H9 (cell line): Measurements from ENCODE around the gene ZDHHC12. TPM values are rescaled to one million over a fixed set of nuclear protein-coding genes. Genes with fewer than 3 reads are reported as not detected.

ENCODE experiments used
- DNase-seq: peaks from one replicate; pipeline ENCODE4 v3.0.0-alpha.2; 2017
- H2AFZ ChIP-seq: one replicate; pipeline ENCODE4 v1.6.1; 2013; ENCODE audit warnings: mild to moderate bottlenecking, low read length, control low read depth, moderate library complexity
- H2AK5ac ChIP-seq: 2 replicates; pipeline ENCODE4 v1.6.1; 2013; ENCODE audit warnings: low read length, control low read depth, mixed read lengths; ENCODE audit not compliant: insufficient read length
- H2BK120ac ChIP-seq: one replicate; pipeline ENCODE4 v1.6.1; 2013; ENCODE audit warnings: low read depth, mild to moderate bottlenecking, low read length, control low read depth, inconsistent platforms; ENCODE audit not compliant: poor library complexity, severe bottlenecking
- H2BK12ac ChIP-seq: 2 replicates; pipeline ENCODE4 v1.6.1; 2013; ENCODE audit warnings: low read length, control low read depth, mixed read lengths, low read depth; ENCODE audit not compliant: insufficient read length
- H2BK15ac ChIP-seq: 2 replicates; pipeline ENCODE4 v1.6.1; 2013; ENCODE audit warnings: low read depth, low read length, control low read depth
- H2BK20ac ChIP-seq: one replicate; pipeline ENCODE4 v1.6.1; 2013; ENCODE audit warnings: low read depth, mild to moderate bottlenecking, low read length, control low read depth, inconsistent platforms; ENCODE audit not compliant: poor library complexity, severe bottlenecking
- H2BK5ac ChIP-seq: 2 replicates; pipeline ENCODE4 v1.6.1; 2013; ENCODE audit warnings: low read length, control low read depth, mixed read lengths; ENCODE audit not compliant: insufficient read length
- H3K14ac ChIP-seq: 2 replicates; pipeline ENCODE4 v1.6.1; 2013; ENCODE audit warnings: low read length, control low read depth; ENCODE audit not compliant: insufficient read depth
- H3K18ac ChIP-seq: 2 replicates; pipeline ENCODE4 v1.6.1; 2013; ENCODE audit warnings: low read depth, mild to moderate bottlenecking, mixed read lengths, low read length, control low read depth; ENCODE audit not compliant: insufficient read length
- H3K23ac ChIP-seq: 2 replicates; pipeline ENCODE4 v1.6.1; 2013; ENCODE audit warnings: low read length, control low read depth, mixed read lengths, low read depth; ENCODE audit not compliant: insufficient read length
- H3K23me2 ChIP-seq: 2 replicates; pipeline ENCODE4 v1.6.1; 2013; ENCODE audit warnings: low read depth, mild to moderate bottlenecking, mixed read lengths, low read length, control low read depth; ENCODE audit not compliant: insufficient read length, poor library complexity, severe bottlenecking
- H3K27ac ChIP-seq: 2 replicates; pipeline ENCODE4 v1.5.1; 2013; ENCODE audit warnings: low read length, control low read depth, mixed read lengths, low read depth; ENCODE audit not compliant: insufficient read length
- H3K27me3 ChIP-seq: 2 replicates; pipeline ENCODE4 v1.6.1; 2013; ENCODE audit warnings: low read length, control low read depth, inconsistent platforms; ENCODE audit not compliant: insufficient read depth
- H3K4ac ChIP-seq: 2 replicates; pipeline ENCODE4 v1.6.1; 2013; ENCODE audit warnings: low read depth, mild to moderate bottlenecking, control low read depth, inconsistent platforms, low read length, moderate library complexity
- H3K4me1 ChIP-seq: 2 replicates; pipeline ENCODE4 v1.6.1; 2013; ENCODE audit warnings: low read length, control low read depth, inconsistent platforms; ENCODE audit not compliant: insufficient read depth
- H3K4me2 ChIP-seq: 2 replicates; pipeline ENCODE4 v1.6.1; 2013; ENCODE audit warnings: low read length, control low read depth, mixed read lengths; ENCODE audit not compliant: insufficient read length, insufficient read depth
- H3K56ac ChIP-seq: 2 replicates; pipeline ENCODE4 v1.6.1; 2013; ENCODE audit warnings: low read depth, mild to moderate bottlenecking, mixed read lengths, low read length, control low read depth; ENCODE audit not compliant: insufficient read length
- H3K79me1 ChIP-seq: 2 replicates; pipeline ENCODE4 v1.6.1; 2013; ENCODE audit warnings: low read depth, mild to moderate bottlenecking, moderate library complexity, low read length, control low read depth, inconsistent platforms; ENCODE audit not compliant: insufficient read depth, poor library complexity, severe bottlenecking
- H3K79me2 ChIP-seq: 2 replicates; pipeline ENCODE4 v1.6.1; 2013; ENCODE audit warnings: low read length, control low read depth, inconsistent platforms; ENCODE audit not compliant: insufficient read depth
- H3K9ac ChIP-seq: 2 replicates; pipeline ENCODE4 v1.6.1; 2013; ENCODE audit warnings: low read length, control low read depth, mixed read lengths; ENCODE audit not compliant: insufficient read length; ENCODE audit errors: extremely low read depth
- H3K9me3 ChIP-seq: one replicate; pipeline ENCODE4 v1.6.1; 2013; ENCODE audit warnings: low read depth, low read length, inconsistent platforms; ENCODE audit not compliant: control insufficient read depth
- H3T11ph ChIP-seq: one replicate; pipeline ENCODE4 v1.6.1; 2013; ENCODE audit warnings: mild to moderate bottlenecking, low read length, control low read depth, inconsistent platforms
- H4K20me1 ChIP-seq: one replicate; pipeline ENCODE4 v1.6.1; 2013; ENCODE audit not compliant: control insufficient read depth, insufficient read length, insufficient read depth
- H4K5ac ChIP-seq: 2 replicates; pipeline ENCODE4 v1.6.1; 2013; ENCODE audit warnings: low read depth, mild to moderate bottlenecking, mixed read lengths, low read length, control low read depth; ENCODE audit not compliant: insufficient read length
- H4K8ac ChIP-seq: replicated peaks from 2 replicates; pipeline ENCODE4 v1.6.1; 2013; ENCODE audit warnings: low read length, control low read depth, mixed read lengths, low read depth; ENCODE audit not compliant: insufficient read length
- H4K91ac ChIP-seq: 2 replicates; pipeline ENCODE4 v1.6.1; 2013; ENCODE audit warnings: low read depth, mild to moderate bottlenecking, moderate library complexity, mixed read lengths, low read length, control low read depth; ENCODE audit not compliant: insufficient read length
- H3K27ac Mint-ChIP-seq, 3 experiments: 2 replicates in 2 of 3; 3 replicates in 1 of 3; pipeline ENCODE4 v1.8.0; 2020 to 2021; ENCODE audit warnings: mixed read lengths in 3 of 3, mild to moderate bottlenecking in 1 of 3, moderate library complexity in 1 of 3
- H3K27me3 Mint-ChIP-seq: 2 replicates; pipeline ENCODE4 v1.8.0; 2021; ENCODE audit warnings: low read depth, mild to moderate bottlenecking, moderate library complexity, mixed read lengths
- H3K36me3 Mint-ChIP-seq, 3 experiments: 2 replicates in 2 of 3; 3 replicates in 1 of 3; pipeline ENCODE4 v1.8.0; 2020 to 2021; ENCODE audit warnings: low read depth in 3 of 3, mixed read lengths in 3 of 3; ENCODE audit not compliant: insufficient read depth in 1 of 3
- H3K4me1 Mint-ChIP-seq, 2 experiments: 2 replicates each; pipeline ENCODE4 v1.8.0; 2020; ENCODE audit warnings: mixed read lengths in 2 of 2
- H3K4me3 Mint-ChIP-seq, 2 experiments: 2 replicates in 1 of 2; 3 replicates in 1 of 2; pipeline ENCODE4 v1.8.0; 2020 to 2021; ENCODE audit warnings: mild to moderate bottlenecking in 2 of 2, mixed read lengths in 2 of 2, moderate library complexity in 1 of 2
- H3K9me3 Mint-ChIP-seq, 2 experiments: 2 replicates in 1 of 2; 3 replicates in 1 of 2; pipeline ENCODE4 v1.8.0; 2020; ENCODE audit warnings: mild to moderate bottlenecking in 2 of 2, mixed read lengths in 2 of 2, moderate library complexity in 1 of 2
- CTCF ChIP-seq: fragments of 200-600 bp; sonication (generic); conservative IDR thresholded peaks from 3 replicates; pipeline ENCODE4 v1.8.0; 2021; ENCODE audit warnings: antibody characterized with exemption, mild to moderate bottlenecking
- WGBS: extraction: QIAGEN DNeasy Blood & Tissue Kit; methylation state at CpG from one replicate; pipeline ENCODE4 v1.1.7; 2013; ENCODE audit warnings: missing lambda C conversion rate, low lambda C conversion rate, mixed read lengths; ENCODE audit not compliant: insufficient read length; ENCODE audit errors: extremely low coverage; 5-methylcytosine and 5-hydroxymethylcytosine counted together
- total RNA-seq: library from RNA; stranded (reverse); gene quantifications from 2 replicates; pipeline ENCODE4 v1.2.1, GENCODE V29; 2021

Gene ZDHHC12
- total RNA-seq, 1 experiment from 2014 or later: 42.8 TPM

GRCh38 chr9:128675382-128675781 is 48.5 kb downstream of the ZDHHC12 start:
- no peaks in the 10 kb centered on the region for H3K9me3 ChIP-seq
- H3K23me2 ChIP-seq: no peaks in the 10 kb centered on the region
- no peak overlapping the region for H4K5ac ChIP-seq
- H2BK15ac ChIP-seq: no peak overlapping the region
- no peak overlapping the region for H3K4me2 ChIP-seq
- no peak overlapping the region for H3K56ac ChIP-seq
- no peak for DNase-seq
- no peak for TF ChIP-seq CTCF
- no peak overlapping the region for H4K91ac ChIP-seq
- no peak overlapping the region for H3K27ac ChIP-seq
- H2BK12ac ChIP-seq: no peak overlapping the region
- no CpG with 5 or more reads among the region's 4 CpGs for WGBS
- H2AK5ac ChIP-seq: no peak overlapping the region
- Mint-ChIP-seq H3K4me3 (no peak overlapping the region), H3K27ac (no peak overlapping the region), H3K9me3 (no peaks in the 10 kb centered on the region), H3K4me1 (0 out of 4 replicates have a peak, but pooled peaks cover 0 to 3% of the 10 kb centered on the region in 2 experiments), H3K36me3 (no peaks in the 10 kb centered on the region), H3K27me3 (no peaks in the 10 kb centered on the region)
- no peak overlapping the region for H3K9ac ChIP-seq
- no peaks in the 10 kb centered on the region for H3K4me1 ChIP-seq
- H3K79me2 ChIP-seq: no peaks in the 10 kb centered on the region
- H3K79me1 ChIP-seq: no peaks in the 10 kb centered on the region
- H4K20me1 ChIP-seq: no peaks in the 10 kb centered on the region
- H3K4ac ChIP-seq: no peak overlapping the region
- no peak overlapping the region for H2BK5ac ChIP-seq
- H2BK20ac ChIP-seq: no peak overlapping the region
- no peak overlapping the region for H3K18ac ChIP-seq
- no peak overlapping the region for H3K23ac ChIP-seq
- H4K8ac ChIP-seq: no peak overlapping the region
- H2AFZ ChIP-seq: no peak overlapping the region
- no peak overlapping the region for H3T11ph ChIP-seq
- H3K14ac ChIP-seq: no peak overlapping the region
- H3K27me3 ChIP-seq: no peaks in the 10 kb centered on the region
- no peak overlapping the region for H2BK120ac ChIP-seq

Other genes with a start within 250 kb of the ZDHHC12 start
- 17.9 and 19.0 TPM in 2 replicates for gene GLE1, start 219.4 kb downstream of the ZDHHC12 start, total RNA-seq
- 210 and 213 TPM in 2 replicates for gene SPTAN1, start 171.5 kb downstream of the ZDHHC12 start, total RNA-seq
- gene DYNC2I2, start 67.3 kb downstream of the ZDHHC12 start, total RNA-seq: 58.6 and 62.2 TPM in 2 replicates
- gene SET, start 34.9 kb downstream of the ZDHHC12 start, total RNA-seq: 1,148 and 1,158 TPM in 2 replicates
- gene PKN3, start 21.6 kb downstream of the ZDHHC12 start, total RNA-seq: 23.8 and 25.0 TPM in 2 replicates
- gene ZER1, start 47.8 kb upstream of the ZDHHC12 start, total RNA-seq: 23.1 and 24.2 TPM in 2 replicates
- gene TBC1D13, start 63.1 kb upstream of the ZDHHC12 start, total RNA-seq: 27.3 and 30.3 TPM in 2 replicates
- 16.7 and 17.6 TPM in 2 replicates for gene ENDOG, start 94.4 kb upstream of the ZDHHC12 start, total RNA-seq
- gene SPOUT1, start 105.7 kb upstream of the ZDHHC12 start, total RNA-seq: 86.3 and 91.8 TPM in 2 replicates
- 14.6 and 15.2 TPM in 2 replicates for gene KYAT1, start 157.8 kb upstream of the ZDHHC12 start, total RNA-seq
- gene LRRC8A, start 158.0 kb upstream of the ZDHHC12 start, total RNA-seq: 76.0 and 79.2 TPM in 2 replicates
- 18.0 and 22.2 TPM in 2 replicates for gene PHYHD1, start 196.9 kb upstream of the ZDHHC12 start, total RNA-seq
- gene DOLK, start 223.5 kb upstream of the ZDHHC12 start, total RNA-seq: 20.1 and 20.2 TPM in 2 replicates
- 101 and 104 TPM in 2 replicates for gene NUP188, start 223.6 kb upstream of the ZDHHC12 start, total RNA-seq